B cell (primary cell): ENCODE data around the gene CLCC1.

Experiments used
- EZH2 ChIP-seq: IDR thresholded peaks from 2 replicates; pipeline ENCODE4 v1.6.1; 2012; ENCODE audit warnings: borderline replicate concordance, low read depth, mild to moderate bottlenecking, moderate library complexity, low read length; ENCODE audit not compliant: insufficient read depth, poor library complexity, severe bottlenecking
- TF ChIP-seq, protein P1 (sequence below): fragments of 200-600 bp; IDR thresholded peaks from one replicate; pipeline ENCODE4 v1.8.0; 2022; ENCODE audit warnings: antibody characterized with exemption, mild to moderate bottlenecking

DNA sequence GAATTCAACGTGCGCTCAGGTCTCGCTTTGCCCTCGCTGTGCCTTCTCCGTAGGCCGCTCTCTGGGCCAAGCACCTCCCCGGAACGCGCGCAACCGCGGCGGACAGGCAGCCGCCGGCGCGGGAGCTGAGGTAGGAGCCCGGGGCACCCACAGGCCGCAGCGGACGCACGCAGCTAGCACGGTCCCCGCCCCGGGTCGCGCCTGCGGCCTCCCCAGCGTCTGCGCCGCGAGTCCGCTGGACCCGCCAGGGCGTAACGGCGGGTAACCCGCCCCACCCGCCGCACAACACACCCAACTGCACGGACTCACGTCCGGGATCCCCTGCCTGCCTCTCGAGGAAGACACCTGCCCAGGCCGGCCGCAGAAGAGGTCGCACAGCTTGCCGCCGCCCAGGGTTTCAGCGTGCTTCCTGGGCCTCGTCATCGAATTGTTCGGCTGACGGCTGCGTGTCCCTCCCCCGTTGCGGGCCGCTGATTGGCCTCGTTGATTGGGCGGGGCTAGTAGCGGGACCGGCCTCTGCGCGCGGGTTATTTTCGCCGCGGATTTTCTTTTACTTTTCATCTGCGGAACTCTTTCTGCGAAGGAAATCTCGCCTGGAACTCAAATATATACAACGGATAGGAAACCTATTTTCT is at the start of gene CLCC1:
- TF ChIP-seq, protein P1, sequence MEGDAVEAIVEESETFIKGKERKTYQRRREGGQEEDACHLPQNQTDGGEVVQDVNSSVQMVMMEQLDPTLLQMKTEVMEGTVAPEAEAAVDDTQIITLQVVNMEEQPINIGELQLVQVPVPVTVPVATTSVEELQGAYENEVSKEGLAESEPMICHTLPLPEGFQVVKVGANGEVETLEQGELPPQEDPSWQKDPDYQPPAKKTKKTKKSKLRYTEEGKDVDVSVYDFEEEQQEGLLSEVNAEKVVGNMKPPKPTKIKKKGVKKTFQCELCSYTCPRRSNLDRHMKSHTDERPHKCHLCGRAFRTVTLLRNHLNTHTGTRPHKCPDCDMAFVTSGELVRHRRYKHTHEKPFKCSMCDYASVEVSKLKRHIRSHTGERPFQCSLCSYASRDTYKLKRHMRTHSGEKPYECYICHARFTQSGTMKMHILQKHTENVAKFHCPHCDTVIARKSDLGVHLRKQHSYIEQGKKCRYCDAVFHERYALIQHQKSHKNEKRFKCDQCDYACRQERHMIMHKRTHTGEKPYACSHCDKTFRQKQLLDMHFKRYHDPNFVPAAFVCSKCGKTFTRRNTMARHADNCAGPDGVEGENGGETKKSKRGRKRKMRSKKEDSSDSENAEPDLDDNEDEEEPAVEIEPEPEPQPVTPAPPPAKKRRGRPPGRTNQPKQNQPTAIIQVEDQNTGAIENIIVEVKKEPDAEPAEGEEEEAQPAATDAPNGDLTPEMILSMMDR, result no peak
- no peak for TF ChIP-seq EZH2
